ENCODE results near the gene SCAPER.

- no peak for TF ChIP-seq CTCF (conservative IDR thresholded peaks at IDR 0.05; ENCODE audit: low read length)
- no peak for TF ChIP-seq EZH2phosphoT487 (IDR thresholded peaks at IDR 0.05; ENCODE audit: borderline replicate concordance, low read depth, low read length)
Observed at GRCh38 chr15:76711351-76711827, 193.8 kb downstream of the SCAPER start.

Measured in OCI-LY7 (cell line).